ENCODE measurements around the gene REEP5.
"Not testable (repeated sequence)": the region's sequence is repeated elsewhere in the genome, so short reads cannot be mapped to it uniquely, and the experiment has no call there.

The REEP5 gene

GRCh38 chr5:112931473-112931872 is 9.4 kb upstream of the REEP5 start:
- no peak for DNase-seq

GRCh38 chr5:112930082-112930344 is 8.0 kb upstream of the REEP5 start:
- no peak for DNase-seq

- no peak for DNase-seq
Observed at GRCh38 chr5:112929336-112930081, 7.5 kb upstream of the REEP5 start.

- DNase-seq, result no peak
Observed at GRCh38 chr5:112923988-112924387, 2.0 kb upstream of the REEP5 start.

GRCh38 chr5:112923148-112923917 is 1.3 kb upstream of the REEP5 start:
- no peak for DNase-seq

DNA sequence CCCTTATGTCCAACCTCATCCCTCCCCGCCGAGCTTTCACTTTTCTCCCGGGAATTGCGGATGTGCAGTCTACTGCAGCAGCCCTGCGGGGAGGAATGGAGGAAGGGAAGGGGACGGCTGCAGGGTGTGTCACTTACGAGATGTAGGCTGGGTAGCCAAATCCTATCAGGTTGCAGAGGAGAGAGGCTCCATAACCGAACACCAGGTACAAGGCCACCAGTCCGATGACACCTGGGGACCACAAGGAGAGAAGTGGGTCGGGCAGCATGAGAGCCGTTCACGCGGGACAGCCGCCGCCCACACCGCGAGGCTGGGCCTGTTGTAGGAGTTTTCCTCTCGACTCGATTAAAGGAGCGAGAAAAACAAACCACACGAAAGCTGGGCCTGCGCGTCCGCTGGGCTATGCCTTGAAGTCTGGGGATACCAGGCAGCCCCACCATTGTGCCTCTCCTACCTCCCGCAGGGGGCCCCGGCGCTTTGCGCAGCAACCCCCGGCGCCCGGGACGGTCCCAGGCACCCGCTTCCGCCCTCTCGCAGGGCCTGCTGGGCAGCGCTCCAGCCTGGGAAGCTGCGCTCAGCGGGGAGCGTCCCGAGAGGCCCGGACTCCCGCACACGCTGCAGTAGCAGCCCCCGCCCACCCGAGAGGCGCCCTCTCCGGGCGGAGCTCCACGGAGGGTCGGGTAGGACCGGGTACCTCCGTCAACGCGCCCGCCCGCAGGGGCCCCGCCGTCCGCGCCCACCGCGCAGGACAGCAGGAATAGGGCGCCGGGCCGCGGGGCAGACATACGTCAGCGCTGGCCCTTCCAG is 798 bp downstream of the REEP5 start:
- DNase-seq, result peak; percentile 48 to 56

- no peak for DNase-seq
Observed at GRCh38 chr5:112919972-112920371, 2.1 kb downstream of the REEP5 start.

DNA sequence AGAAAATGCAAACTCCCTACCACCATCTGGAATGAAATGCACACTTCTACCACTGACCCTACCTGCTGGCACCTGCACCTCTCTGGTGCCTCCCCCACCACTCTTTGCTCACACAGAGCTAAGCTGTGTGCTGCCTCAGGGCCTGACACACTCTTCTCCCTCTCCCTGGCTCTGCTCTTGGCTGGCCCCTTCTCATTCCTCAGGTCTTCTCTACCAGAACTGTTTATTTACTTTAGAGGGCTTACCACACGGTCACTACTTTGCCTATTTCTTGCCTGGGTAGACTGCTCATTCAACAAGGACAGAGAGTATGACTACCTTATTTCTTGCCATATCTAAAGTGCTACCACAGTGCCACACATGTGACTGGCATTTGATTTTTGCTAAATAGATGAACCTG is 3.3 kb downstream of the REEP5 start:
- DNase-seq, result no peak

- no peak for DNase-seq
Observed at GRCh38 chr5:112918136-112918535, 3.9 kb downstream of the REEP5 start.

DNA sequence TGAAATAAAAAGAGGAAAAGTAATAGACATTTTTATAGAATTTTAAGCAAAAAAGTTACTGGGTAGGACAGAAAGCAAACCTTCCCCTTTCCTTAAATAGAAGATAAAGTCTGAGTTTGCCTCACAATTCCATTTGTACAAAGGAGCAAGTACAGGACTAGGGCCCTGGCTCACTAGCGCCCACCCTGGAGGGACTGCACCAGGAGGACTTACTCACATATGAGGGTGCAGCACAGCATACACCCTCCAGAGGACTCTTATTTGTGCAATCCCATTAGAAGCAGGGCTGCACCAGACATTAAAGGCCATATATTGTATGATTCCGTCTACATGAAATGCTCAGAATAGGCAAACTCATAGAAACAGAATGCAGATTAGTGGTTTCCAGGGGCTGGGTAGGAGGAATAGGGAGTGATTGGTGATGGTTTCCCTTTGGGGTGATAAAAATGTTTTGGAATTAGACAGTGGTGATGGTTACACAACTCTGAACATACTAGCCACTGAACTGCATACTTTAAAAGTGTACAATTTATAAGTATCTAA is 4.5 kb downstream of the REEP5 start:
- no peak for DNase-seq

DNA sequence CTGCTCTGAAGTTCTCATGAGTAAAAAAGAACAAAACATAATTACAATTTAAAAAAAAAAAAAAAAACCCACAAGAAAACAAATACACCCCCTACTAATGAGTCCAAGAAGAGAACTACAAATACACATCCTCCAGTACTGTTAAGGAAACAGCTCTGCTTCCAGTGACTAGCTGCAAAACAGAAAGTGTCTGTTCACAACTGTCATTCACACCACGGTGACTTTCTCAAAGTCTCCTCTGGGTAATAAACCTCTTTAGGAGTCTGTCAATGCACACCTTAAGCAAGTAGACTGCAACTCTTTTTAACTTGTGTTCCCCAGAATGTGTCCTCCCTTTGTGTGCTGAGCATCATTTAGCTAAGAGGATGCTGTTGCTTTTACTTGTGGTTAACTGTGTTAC is 6.2 kb downstream of the REEP5 start:
- no peak for DNase-seq

DNA sequence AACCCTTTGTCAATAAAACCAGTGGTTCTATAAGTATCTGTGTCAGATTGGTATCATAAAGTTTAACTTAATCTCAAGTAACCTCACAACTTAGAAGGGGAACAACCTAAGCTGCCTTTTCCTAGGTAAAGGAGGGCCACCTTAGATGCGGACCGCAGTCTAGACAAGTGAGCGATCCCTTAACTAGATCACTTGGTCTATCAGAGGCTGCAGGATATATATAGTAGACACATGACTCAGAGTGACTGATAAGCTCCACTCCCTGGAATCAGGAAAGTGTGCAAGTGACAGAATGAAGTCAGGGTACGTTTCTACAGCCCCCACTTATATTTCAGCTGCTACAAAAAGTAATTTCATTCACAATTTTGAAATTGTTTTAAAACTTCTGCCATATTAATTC is 7.4 kb downstream of the REEP5 start:
- DNase-seq, result no peak

DNA sequence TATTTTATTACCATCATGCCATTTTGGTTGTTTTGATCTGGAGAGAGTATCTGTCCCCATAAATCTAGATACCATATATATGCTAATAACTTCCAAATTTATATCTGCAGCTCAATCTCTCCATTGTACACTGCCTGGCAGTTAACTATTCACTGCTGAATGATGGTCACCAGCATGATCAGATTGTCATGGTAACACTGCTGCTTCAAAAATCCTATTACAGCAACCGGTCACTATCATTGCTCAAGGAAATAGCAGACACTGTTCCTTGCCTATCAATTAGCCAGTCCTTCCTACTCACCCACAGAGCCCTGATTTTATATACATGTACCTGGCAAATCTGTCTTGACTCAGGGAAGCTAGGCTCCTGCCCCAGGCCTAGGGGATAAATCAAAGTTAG is 11.5 kb downstream of the REEP5 start:
- DNase-seq, result no peak

GRCh38 chr5:112908854-112909253 is 13.2 kb downstream of the REEP5 start:
- no peak for DNase-seq

GRCh38 chr5:112907166-112907631 is 14.8 kb downstream of the REEP5 start:
- no peak for DNase-seq

- DNase-seq, result no peak
Observed at GRCh38 chr5:112906637-112907036, 15.4 kb downstream of the REEP5 start.

DNA sequence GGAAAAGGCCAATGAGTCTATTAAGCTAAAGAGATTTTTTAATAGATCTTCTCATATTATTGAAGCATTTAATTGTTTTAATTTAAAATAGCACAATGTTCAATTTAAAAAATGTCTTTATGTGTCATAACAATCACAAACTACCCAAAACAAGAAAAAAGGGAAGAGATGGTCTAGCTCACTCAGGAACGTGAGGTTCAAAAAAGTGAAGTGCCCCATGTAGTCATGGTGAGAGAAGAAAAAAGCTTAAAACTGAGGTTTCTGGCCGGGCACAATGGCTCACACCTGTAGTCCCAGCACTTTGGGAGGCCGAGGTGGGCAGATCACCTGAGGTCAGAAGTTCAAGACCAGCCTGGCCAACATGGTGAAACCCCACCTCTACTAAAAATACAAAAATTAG is 17.0 kb downstream of the REEP5 start:
- DNase-seq, result not testable (repeated sequence)

- DNase-seq, result no peak
Observed at GRCh38 chr5:112902561-112902960, 19.5 kb downstream of the REEP5 start.

DNA sequence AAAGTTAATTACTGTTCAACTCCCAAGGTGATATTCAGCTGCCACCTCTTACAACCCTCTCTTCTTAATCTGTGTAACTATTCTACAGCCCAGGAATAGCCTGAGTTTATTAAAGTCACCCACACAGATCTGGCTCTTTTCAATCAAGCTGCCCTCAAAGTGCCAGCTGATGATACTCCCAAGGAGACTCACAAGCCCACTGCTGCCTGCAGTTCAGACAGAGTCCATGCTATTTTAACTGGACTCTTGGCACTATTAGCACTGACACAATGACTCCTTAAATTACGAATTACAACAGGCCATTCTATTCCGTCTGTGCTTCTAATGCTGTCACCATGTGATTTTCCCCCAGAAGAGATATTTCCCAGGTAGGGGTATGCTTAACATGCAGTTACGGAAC is 26.3 kb downstream of the REEP5 start:
- DNase-seq, result no peak

DNA sequence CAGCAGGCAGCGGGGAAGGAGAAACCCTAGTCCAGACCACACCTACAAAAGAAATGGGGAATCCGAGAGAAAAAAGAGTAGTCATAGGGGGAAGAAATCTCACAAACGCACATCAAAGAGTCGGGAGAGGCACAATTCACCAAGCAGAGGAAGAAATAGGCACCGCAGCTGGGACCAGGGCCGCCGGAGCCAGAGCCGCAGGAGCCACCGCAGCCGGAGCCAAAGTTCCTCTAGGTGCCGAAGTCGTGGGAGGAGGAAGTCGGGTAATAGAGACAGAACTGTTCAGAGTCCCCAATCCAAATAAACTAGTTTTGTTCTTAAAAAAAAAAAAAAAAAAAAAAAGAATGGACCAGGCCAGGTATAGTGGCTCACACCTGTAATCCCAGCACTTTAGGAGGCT is 29.3 kb downstream of the REEP5 start:
- DNase-seq, result no peak

- not testable (repeated sequence) for DNase-seq
Observed at GRCh38 chr5:112892066-112892465, 30.0 kb downstream of the REEP5 start.

DNA sequence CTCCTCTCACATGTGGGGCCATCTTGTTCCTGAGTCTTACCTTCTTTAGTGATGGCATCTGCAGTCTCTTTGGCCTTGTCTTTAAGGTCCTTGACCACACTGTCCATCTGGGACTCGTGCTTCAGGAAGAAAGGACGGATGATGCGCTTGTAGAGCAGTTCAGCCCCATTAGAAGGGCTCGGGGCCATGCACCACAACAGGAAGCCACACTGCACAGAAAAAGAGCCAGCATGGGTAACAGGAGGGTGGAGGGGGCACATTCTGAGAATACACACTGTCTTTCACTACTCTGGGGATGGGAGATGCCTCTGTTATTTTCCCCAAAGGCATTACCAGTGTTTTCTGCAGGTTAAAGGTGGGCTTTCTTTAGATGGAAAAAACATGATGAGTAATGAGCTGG is 35.1 kb downstream of the REEP5 start:
- DNase-seq, result no peak

DNA sequence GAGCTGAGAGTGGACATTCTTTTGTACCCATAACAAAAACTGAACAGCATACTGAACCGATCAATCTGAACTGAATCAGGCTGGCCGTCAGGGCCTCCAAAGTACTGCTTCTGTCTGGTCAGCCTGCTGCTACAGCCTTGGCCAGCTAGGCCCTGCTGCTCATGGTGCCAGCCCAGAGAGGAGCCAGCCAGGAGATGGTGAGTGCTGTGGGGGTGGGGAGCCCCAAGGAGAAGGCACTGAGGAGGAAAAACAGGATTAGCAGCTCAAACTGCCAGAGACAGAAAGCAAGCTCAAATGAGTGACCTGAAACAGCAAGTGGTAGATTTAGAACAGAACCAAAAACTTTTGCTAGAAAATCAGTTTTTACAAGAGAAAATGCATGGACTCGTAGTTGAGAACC is 37.0 kb downstream of the REEP5 start:
- no peak for DNase-seq

- no peak for DNase-seq
Observed at GRCh38 chr5:112883192-112883591, 38.8 kb downstream of the REEP5 start.
